Aorta (tissue), 5 donors: ENCODE results near the gene PHF21B. TPM values are rescaled to one million over a fixed set of nuclear protein-coding genes. Genes with fewer than 3 reads are reported as not detected.

Source experiments
- ATAC-seq: fragments of 200-7000 bp; cut with Tn5 transposase; one replicate; pipeline ENCODE4 v1.9.1; 2022; ENCODE audit warnings: moderate library complexity; ENCODE audit not compliant: low FRiP score
- DNase-seq, 2 donors: peaks; one replicate each; pipeline ENCODE4 v3.0.0-alpha.2; 2020
- H3K27ac ChIP-seq, 2 donors: one replicate each; pipeline ENCODE4 v1.5.1; 2013; ENCODE audit warnings: low read length in 2 of 2, mild to moderate bottlenecking in 2 of 2, moderate library complexity in 2 of 2, control low read depth in 1 of 2, inconsistent platforms in 1 of 2, low read depth in 1 of 2
- H3K27me3 ChIP-seq, 2 donors: one replicate each; pipeline ENCODE4 v1.6.1; 2013; ENCODE audit warnings: control low read depth in 1 of 2, low read length in 1 of 2, mild to moderate bottlenecking in 1 of 2, moderate library complexity in 1 of 2; ENCODE audit not compliant: insufficient read depth in 2 of 2, control insufficient read depth in 1 of 2
- H3K36me3 ChIP-seq, 2 donors: one replicate each; pipeline ENCODE4 v1.6.1; 2013; ENCODE audit warnings: control low read depth in 1 of 2, low read length in 1 of 2, mild to moderate bottlenecking in 1 of 2; ENCODE audit not compliant: insufficient read depth in 2 of 2, control insufficient read depth in 1 of 2
- H3K4me1 ChIP-seq, 2 donors: one replicate each; pipeline ENCODE4 v1.6.1; 2013; ENCODE audit warnings: low read length in 2 of 2, control low read depth in 1 of 2, mild to moderate bottlenecking in 1 of 2, moderate library complexity in 1 of 2; ENCODE audit not compliant: insufficient read depth in 2 of 2, control insufficient read depth in 1 of 2
- H3K4me3 ChIP-seq, 2 donors: one replicate each; pipeline ENCODE4 v1.5.1; 2013; ENCODE audit warnings: low read length in 2 of 2, control low read depth in 1 of 2, mild to moderate bottlenecking in 1 of 2
- H3K9me3 ChIP-seq: one replicate; pipeline ENCODE4 v1.6.1; 2013; ENCODE audit warnings: mild to moderate bottlenecking, low read length; ENCODE audit not compliant: control insufficient read depth
- WGBS, 2 donors: extraction: QIAGEN DNeasy Blood & Tissue Kit; methylation state at CpG; one replicate each; pipeline ENCODE4 v1.1.7; 2013; 5-methylcytosine and 5-hydroxymethylcytosine counted together
- intact Hi-C, 2 donors: fragments of 100-400 bp; cut with DNase I; formaldehyde crosslinking; loops; one replicate each; pipeline versions ENCODE4 v1.14.2 to v1.15.0; 2022
- polyA plus RNA-seq, 2 donors: library from polyadenylated mRNA; stranded (reverse); fragments of 200-250 nt; gene quantifications; one replicate each; pipeline ENCODE4 v1.2.3, GENCODE V29; 2013
- total RNA-seq, 2 donors: library from RNA; stranded (reverse); fragmentation: NEBNext Ultra II Directional; extraction: Animal tissue kit (Norgen Biotek cat#: 25700); gene quantifications; one replicate each; pipeline ENCODE4 v1.2.1, GENCODE V29; 2021
- donor health status: healthy with polysubstance abuse.
- donor health status: Bipolar disorder and iron deficiency.
- donor health status: DM: no; HTN: no; CAD: no.
- donor health status: DM: no; HTN: no; CAD: no.
- donor health status: DM: yes; HTN: yes; CAD: no.

The PHF21B gene
- total and polyA plus RNA-seq, 4 donors, result 0.75 to 1.8 TPM; not detected in 2

DNA sequence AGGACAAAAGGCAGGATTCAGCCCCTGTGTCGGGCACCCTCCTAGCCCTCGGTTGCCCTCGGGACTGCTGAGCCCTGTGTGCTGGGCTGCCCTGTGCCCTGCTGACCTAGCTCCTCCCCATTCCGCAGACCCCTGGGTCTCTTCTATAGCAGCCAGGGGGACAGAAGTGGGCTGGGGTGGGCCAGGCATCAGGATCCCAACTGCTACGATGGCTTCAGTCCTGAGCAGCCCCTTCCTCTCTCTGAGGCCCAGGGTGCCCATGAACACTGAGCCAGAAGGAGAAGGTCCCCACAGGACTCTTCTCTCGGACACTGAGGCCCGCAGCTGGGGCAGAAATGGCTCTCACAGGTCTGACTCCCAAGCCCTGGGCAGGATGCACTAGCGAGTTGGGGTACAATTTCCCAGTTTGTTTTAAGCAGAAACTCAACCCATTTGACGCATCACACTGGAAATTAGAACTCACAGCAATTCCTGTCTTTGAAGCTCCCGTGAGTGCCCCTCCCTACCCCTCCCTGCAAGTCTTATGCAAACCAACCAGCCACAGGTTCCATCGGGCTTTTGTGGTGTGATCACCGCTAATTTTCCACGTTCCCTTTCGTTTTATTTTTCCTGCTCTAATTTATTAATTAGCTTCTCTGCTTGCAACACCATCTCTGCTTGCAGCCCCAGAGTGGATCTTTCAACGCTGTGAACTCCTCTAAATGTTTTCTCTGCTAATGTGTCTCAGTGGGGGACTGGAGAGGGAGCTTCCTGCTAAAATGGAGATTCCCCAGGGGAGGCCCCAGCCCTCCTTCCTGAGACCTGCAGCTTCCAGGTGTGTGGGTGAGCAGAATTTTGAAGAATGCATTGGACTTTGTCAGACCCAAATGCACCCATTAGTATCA, 56.7 kb downstream of the PHF21B start:
- WGBS, 2 donors, result 35 to 48% methylated on average over 15 of the region's 15 CpGs
- peaks cover 5% of the 10 kb centered on the region for H3K9me3 ChIP-seq
- H3K27ac ChIP-seq, result no peak overlapping the region
- intact Hi-C loops, result no loop called here
- H3K4me1 ChIP-seq, result no peaks in the 10 kb centered on the region
- DNase-seq (no peak), ATAC-seq (peak; percentile 23)
- no peaks in the 10 kb centered on the region for H3K36me3 ChIP-seq
- H3K27me3 ChIP-seq, result no peaks in the 10 kb centered on the region
- H3K4me3 ChIP-seq, result no peak overlapping the region

DNA sequence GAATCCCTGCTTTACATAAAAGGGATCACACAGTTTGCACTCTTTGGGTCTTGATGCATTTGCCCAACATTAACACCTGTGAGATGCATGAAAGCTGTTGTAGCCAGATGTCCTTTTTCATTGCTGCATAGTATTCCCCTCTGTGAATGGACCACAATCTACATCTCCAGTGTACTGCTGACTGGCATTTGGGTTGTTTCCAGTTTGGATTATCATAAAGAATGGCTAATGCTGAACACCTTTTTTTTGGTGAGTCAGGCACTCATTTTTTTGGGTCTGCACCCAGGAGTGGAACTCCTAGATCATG, 58.3 kb downstream of the PHF21B start:
- Histone ChIP-seq H3K27me3 (no peaks in the 10 kb centered on the region), H3K27ac (no peak overlapping the region), H3K4me1 (no peaks in the 10 kb centered on the region), H3K4me3 (no peak overlapping the region), H3K36me3 (no peaks in the 10 kb centered on the region), H3K9me3 (peaks cover 5% of the 10 kb centered on the region)
- intact Hi-C loops, result no loop called here
- no peak for DNase-seq
- ATAC-seq, result no peak

DNA sequence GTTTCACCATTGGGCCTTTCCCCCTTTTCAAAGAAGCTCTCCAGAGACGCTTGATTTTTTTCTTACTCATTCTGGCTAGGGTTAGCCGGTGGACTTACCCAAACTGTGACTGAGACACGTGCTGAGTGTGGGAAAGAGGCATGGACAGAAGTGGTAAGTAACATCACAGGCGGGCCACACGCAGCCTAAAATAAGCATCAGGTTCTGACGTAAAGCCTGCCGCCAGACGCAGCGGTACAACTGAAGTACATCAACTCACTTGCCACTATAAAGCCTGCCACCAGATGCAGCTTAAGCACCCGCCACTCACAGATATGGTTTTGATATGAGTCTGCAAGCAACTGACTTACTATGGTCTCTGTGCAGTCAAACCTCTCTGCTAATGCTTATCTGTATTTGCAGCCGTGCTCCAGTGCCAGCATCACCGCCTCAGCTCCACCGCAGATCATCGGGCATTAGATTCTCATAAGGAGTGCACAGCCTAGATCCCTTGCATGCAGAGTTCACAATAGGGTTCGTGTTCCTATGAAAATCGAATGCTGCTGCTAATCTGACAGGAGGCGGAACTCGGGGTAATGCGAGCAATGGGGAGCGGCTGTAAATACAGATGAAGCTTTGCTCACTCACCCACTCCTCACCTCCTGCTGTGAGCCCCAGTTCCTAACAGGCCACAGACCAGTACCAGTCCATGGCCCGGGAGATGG, 58.8 kb downstream of the PHF21B start:
- Histone ChIP-seq H3K4me1 (no peaks in the 10 kb centered on the region), H3K27ac (no peak overlapping the region), H3K4me3 (no peak overlapping the region), H3K9me3 (peaks cover 5% of the 10 kb centered on the region), H3K27me3 (no peaks in the 10 kb centered on the region), H3K36me3 (no peaks in the 10 kb centered on the region)
- 87 to 90% methylated on average over 21 of the region's 21 CpGs for WGBS, 2 donors
- intact Hi-C loops, result no loop called here
- DNase-seq (no peak), ATAC-seq (no peak)

DNA sequence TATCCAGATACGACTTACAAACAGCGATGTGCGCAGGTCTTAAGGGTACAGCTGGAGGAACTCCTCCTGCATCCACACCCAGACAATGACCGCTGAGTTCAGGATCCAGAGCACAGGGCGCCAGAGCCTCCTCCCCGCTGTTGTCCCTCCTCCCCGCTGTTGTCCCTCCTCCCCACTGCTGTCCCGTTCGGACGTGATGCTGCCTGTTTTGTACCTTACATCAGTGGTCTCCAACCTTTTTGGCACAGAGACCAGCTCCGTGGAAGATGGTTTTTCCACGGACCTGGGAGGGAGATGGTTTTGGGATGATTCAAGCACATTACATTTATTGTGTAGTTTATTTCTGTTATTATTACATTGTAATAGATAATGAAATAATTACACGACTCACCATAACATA, 62.0 kb downstream of the PHF21B start:
- H3K4me3 ChIP-seq, result no peak overlapping the region
- ATAC-seq (no peak), DNase-seq (no peak)
- H3K9me3 ChIP-seq, result peaks cover 5% of the 10 kb centered on the region
- H3K27me3 ChIP-seq, result no peaks in the 10 kb centered on the region
- H3K4me1 ChIP-seq, result no peaks in the 10 kb centered on the region
- intact Hi-C loops, result no loop called here
- WGBS, 2 donors, result 83% methylated on average over 13 of the region's 13 CpGs
- no peaks in the 10 kb centered on the region for H3K36me3 ChIP-seq
- H3K27ac ChIP-seq, result no peak overlapping the region

DNA sequence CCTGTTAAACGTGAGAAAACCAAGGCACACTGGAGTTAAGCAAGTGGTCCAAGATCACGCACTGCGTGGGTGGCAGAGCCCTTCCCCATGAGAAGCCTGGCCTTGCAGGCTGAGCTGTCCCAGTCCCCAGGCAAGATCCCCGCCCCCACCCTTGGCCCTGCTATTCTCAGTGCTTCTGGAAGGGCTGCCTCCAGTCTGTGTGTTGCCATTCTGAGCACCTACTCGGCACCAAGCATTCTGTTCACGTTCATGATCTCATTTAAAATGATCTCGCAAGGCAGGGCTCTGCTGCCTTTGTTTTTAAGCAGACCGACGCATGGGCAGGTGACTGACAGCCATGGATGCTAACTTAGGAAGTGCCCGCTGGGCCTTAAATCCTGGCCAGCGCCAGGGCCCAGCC, 62.8 kb downstream of the PHF21B start:
- ATAC-seq, result no peak
- H3K36me3 ChIP-seq, result no peaks in the 10 kb centered on the region
- no peaks in the 10 kb centered on the region for H3K27me3 ChIP-seq
- no peak overlapping the region for H3K4me3 ChIP-seq
- H3K27ac ChIP-seq, result no peak overlapping the region
- WGBS, 2 donors, result 76 to 83% methylated on average over 11 of the region's 11 CpGs
- DNase-seq, result no peak
- H3K4me1 ChIP-seq, result no peaks in the 10 kb centered on the region
- H3K9me3 ChIP-seq, result peaks cover 5% of the 10 kb centered on the region
- intact Hi-C loops, result no loop called here

DNA sequence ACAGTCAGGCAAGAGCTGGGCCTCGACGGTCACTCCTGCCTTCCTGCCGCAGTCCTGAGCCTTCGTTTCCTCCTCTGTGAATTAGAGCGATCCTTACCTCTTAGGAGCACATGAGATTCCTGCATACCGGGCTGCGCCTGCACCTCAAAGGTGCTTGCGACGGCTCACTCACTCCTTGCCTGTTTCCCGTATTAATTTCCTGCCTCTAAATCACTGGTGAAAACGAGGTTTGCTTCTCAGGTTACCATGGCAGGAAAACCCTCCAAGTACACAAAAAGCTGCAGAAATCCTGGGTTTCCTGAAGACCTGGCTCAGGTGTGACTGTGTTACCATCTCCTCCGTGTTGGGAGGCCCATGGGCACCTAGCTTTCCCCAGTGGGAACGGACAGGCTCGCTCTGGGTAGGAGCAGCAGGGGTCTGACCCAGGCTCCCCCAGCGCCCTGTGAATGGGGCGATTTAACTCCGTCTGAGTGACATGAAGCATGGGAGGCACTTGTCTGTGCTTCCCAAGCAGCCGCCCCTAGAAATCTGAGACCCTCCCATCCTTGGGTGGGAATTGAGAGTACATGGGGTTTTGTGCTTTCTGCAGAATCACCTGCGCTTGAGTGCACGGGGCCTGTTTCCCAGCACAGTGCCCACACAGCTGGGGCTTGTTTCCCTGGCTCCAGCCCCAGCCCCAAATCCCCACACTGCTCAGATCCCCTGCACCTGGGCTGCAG, 64.8 kb downstream of the PHF21B start:
- no peaks in the 10 kb centered on the region for H3K4me1 ChIP-seq
- no peaks in the 10 kb centered on the region for H3K36me3 ChIP-seq
- H3K9me3 ChIP-seq, result no peaks in the 10 kb centered on the region
- DNase-seq (no peak), ATAC-seq (no peak)
- intact Hi-C loops, result no loop called here
- no peak overlapping the region for H3K4me3 ChIP-seq
- 60 to 64% methylated on average over 20 of the region's 20 CpGs for WGBS, 2 donors
- no peaks in the 10 kb centered on the region for H3K27me3 ChIP-seq
- H3K27ac ChIP-seq, result no peak overlapping the region

DNA sequence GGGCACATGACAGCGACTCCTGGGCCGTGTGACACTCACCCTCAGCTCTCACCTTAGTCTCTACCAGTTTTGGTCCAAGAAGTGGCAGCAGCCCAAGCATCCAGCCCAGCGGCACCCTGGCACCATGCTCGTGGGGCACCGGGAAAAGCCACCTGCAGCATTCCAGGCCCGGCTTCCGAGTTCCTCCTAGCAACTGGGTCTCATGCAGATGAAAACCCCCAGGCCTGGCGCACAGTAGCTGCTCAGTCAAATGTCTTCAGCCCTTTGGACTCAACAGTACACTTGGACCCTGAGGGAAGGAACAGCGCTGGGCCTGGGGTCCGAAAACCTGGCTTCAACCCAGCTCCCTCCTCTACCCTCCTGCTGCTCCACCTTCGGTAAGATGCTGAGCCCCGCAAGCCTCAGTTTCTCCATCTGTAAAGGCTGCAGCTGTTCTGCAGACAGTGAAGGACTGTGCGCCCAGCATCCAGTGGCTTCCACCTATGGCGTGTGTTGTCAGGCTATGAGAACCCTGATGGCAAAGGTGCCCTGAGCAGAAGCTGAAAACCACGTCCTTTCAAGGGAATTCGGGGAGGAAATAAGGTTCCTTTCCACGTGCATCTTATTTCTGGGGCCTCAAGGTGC, 66.0 kb downstream of the PHF21B start:
- WGBS, 2 donors, result 84 to 87% methylated on average over 17 of the region's 17 CpGs
- no peak for DNase-seq
- H3K27me3 ChIP-seq, result no peaks in the 10 kb centered on the region
- no peaks in the 10 kb centered on the region for H3K9me3 ChIP-seq
- intact Hi-C loops, result no loop called here
- no peak for ATAC-seq
- H3K4me1 ChIP-seq, result no peaks in the 10 kb centered on the region
- no peak overlapping the region for H3K4me3 ChIP-seq
- no peak overlapping the region for H3K27ac ChIP-seq
- no peaks in the 10 kb centered on the region for H3K36me3 ChIP-seq

DNA sequence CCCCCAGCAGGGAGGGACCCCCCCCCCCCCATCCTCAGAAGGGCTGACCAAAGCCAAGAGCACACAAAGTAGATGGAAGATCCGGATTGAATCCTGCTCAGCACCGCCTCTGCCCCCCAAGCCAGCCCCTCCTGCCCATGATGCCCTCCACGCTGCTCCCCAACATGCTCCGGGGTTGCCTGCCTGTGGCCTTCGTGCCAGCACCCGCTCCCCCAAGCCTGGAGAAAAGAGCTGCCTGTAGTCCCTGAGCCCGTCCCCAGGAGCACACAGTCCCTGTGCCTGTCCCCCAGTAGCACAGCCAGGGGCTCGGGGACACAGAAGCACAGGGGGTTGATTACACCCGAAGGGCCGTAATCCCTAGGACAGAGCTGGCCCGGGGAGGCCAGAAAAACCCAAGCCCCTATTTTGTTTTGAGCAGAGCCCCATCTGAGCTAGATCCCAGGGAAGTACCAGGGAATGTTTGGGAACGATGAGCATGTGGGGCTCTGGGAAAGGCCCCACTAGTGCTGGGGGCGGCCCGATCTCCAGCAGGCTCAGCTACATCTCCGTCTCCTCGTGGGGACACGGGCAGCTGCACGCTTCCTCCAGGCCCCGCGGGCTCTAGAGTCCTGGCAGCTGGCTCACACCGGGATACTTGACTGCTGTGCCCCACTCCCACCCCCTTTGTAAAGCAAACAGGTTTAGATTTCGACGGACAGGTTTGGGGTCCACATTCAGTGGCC, 66.7 kb downstream of the PHF21B start:
- DNase-seq, result no peak
- Histone ChIP-seq H3K4me3 (no peak overlapping the region), H3K27me3 (no peaks in the 10 kb centered on the region), H3K9me3 (no peaks in the 10 kb centered on the region), H3K36me3 (no peaks in the 10 kb centered on the region), H3K27ac (no peak overlapping the region), H3K4me1 (no peaks in the 10 kb centered on the region)
- ATAC-seq, result no peak
- intact Hi-C loops, result no loop called here
- WGBS, 2 donors, result 74 to 80% methylated on average over 18 to 23 of the region's 23 CpGs
